NCI-H446 treated with DMSO at 0.1 percent for 48 hours (cell line): Measurements from ENCODE around the gene TMEM239.
"Not testable (repeated sequence)": the region's sequence is repeated elsewhere in the genome, so short reads cannot be mapped to it uniquely, and the experiment has no call there.

Experiments used
- DNase-seq: peaks from one replicate; lab custom pipeline; 2025; lab: John Stamatoyannopoulos, UW

TMEM239 gene

DNA sequence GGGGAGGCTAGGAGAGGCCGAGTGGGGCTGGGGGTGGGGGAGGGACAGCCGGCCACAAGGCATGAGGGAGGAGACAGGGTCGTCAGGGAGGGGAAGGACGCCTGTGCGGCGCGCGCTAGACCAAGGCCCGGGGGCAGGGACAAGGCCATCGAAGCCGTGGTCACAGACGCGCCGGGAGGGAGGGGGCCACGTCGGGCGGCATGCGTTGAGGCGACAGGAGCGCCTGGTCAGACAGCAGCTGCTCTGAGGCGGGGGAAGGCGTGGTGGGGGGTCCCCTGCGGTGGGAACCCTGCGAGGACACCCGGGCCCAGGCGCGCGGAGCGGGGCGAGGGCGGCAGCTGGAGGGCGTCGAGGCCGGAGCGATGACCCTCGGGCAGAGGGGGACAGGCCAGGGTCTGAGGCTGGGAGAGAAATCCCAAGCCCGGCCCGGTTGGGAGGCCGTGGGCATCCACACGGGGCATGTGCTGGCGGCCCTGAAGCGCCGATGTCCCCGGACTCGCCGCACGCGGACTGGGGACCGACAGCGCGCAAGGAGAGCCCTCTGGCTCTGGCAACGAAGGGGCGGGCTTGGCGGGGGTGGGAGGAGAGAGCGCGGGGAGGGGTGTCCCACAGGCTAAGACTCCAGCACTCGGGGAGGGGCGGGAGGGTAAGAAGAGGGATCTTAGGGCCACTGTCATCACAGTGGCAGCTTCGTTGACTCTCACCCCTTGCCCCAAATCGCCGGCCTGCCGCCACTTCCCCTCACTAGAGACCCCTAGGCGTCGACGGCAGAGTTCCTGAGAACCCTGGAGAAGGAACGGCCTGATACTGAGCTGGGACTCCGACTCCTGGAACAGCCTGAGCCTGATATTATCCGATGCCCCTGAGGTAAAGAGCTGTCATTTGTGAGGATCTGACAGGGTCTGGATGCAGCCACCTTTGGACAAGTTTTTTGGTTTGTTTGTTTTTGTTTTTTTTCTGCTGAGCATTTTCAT lies 5.0 kb downstream of the TMEM239 start:
- DNase-seq = no peak

DNA sequence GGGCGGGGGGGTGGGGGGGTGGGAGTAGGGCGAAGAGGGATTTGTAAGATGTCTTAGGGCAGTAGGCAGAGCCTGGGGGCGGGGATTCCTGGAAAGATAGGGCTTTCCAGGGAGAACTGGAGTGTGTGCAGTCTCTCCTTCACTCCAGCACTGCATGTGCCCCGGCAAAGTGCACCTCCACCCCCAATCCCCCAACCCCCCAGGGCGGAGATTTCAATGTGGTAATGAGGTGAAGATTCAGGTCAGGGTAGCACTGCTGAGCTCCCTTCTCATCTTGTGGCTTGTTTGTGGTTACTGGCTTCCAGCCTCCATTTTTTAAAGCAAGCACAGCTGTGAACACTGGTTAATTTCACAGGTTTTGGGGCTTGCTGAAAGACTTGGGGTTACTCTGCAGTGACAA lies 5.9 kb downstream of the TMEM239 start:
- no peak for DNase-seq

DNA sequence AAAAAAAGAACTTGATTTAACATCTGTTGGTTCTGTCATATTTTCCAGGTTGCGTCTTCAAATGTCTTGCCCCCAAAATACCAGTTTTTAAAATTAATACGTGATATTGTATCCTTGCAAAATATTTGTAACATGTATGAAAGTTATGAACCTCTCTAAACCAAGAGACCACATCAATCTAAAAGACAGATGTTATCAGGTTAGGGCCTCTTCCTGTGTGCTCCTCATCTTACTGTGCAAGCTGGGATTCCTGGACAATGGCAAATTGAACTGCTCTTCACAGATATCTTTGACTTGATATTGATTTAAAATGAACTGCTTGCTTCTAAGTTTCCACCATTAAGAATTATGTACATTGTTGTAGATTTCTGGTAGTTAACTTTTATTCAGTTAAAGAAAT lies 9.6 kb downstream of the TMEM239 start:
- no peak for DNase-seq

DNA sequence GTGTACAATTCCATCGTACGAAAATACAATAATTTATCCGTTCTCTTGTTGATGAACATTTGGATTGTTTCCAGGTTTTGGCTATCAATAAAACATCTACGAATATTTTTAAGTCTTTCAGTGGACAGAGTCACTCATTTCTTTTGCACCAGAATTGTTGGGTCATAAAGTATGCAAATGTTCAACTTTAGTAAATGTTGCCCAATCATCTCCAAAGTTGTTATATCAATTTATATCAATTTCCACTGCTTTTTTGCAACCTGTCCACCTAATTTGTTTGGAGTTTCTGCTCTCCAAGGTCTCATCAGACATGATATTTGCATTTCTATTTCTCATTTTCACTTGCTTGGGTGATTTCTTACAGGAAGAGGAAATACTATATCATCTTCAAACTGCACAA lies 10.5 kb downstream of the TMEM239 start:
- no peak for DNase-seq

DNA sequence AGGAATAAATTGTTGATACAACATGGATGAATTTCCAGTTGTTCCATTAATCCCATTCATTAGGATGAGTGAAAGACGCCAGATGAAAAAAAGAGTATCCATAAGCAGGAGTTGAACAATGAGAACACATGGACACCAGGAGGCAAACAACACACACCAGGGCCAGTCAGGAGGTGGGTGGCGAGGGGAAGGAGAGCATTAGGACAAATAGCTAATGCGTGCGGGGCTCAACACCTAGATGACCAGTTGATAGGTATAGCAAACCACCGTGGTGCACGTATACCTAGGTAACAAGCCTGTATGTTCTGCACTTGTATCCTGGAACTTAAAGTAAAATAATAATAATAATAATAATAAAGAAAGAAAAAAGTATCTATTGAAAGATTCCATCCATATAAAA lies 13.2 kb downstream of the TMEM239 start:
- no peak for DNase-seq

DNA sequence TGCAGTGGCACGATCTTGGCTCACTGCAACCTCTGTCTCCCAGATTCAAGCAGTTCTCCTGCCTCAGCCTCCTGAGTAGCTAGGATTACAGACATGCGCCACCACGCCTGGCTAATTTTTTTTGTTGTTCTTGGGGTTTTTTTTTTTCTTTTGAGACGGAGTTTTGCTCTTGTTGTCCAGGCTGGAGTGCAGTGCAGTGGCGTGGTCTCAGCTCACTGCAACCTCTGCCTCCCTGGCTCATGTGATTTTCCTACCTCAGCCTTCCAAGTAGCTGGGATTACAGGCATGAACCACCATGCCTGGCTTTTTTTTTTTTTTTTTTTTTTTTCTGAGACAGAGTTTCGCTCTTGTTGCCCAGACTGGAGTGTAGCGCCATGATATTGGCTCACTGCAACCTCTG lies 15.0 kb downstream of the TMEM239 start:
- DNase-seq = not testable (repeated sequence)

DNA sequence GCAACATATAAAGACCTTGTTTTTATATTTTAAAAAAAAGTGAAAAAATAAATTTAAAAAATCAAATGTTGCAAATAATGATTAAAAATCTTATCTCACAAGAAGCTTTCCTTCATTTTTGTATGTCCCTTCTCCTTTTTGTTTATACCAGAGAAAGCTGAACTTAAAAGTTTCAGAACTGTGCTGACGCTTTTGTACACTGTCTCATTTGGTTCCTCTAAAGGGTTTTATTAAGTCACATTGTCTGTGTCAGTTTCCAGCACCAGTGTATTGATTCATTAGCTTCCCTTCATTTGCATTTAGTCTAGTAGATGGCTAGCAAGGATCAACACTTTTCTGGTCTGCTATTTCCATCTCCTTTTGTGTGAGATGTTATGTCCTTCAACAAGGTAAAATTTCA lies 17.6 kb downstream of the TMEM239 start:
- DNase-seq = no peak

DNA sequence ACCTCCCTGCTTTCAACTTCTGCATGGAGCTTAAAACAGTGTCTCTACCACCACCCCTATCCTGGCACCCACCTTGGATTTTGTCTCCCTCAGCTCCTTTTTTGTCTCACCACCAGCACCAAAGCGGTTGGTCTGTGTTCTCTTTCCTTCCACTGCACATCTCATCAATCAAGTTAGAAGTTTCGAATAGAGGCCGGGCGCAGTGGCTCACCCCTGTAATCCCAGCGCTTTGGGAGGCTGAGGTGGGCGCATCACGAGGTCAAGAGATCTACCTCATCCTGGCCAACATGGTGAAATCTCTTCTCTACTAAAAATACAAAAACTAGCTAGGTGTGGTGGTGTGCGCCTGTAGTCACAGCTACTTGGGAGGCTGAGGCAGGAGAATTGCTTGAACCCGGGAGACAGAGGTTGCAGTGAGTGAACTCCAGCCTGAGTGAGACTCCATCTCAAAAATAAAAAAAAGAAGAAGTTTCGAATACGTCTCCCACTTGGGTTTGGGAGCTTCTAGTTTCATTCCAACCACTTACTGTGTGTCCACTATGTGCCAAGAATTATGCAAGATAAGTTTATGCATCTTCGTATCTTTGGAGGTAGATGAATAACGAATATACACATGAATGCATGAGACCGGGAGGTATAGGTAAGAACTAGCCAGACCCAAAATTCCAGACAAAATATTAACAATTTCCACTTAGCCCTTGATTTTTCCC lies 18.4 kb downstream of the TMEM239 start:
- no peak for DNase-seq

DNA sequence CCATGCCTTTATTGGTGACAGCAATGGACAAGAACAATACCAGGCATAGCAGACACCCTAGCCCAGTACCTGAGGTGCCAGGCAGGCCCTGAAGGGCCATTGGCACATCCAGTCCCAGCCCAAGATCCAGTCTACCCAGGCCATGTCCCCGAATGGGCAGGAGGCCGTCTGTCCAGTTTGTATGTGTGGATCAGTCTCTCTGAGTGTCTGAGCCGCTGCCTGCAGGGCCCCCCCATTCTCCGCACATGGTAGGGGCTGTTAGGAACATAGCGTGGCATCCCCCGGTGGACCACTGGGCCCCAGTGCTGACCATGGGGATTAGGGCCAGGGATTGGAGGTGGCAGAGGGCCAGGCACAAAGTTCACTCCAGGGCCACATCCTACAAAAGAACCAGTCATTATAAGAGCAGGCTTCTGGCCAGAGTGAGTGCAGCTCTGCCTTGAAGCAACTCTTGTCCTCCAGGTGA lies 19.2 kb downstream of the TMEM239 start:
- no peak for DNase-seq

DNA sequence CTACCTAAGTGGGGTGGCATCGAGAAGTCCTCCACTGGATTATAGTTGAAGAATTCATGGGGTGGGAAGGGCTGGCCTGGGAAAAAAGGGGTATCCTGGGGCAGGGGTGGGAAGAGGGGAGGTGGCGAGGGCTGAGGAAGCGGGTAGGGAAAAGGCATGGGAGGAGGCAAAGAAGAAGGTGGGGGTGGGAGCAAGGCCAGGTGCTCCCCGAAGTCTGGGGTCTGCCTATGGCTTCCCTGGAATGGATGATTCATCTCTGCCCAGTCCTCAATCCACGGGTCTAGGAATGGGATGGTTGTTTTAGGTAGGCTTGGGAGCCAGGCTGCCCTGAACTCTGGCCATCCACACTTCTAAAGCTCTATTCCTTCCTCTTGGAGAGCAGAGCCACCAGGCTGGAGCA lies 19.9 kb downstream of the TMEM239 start:
- no peak for DNase-seq

DNA sequence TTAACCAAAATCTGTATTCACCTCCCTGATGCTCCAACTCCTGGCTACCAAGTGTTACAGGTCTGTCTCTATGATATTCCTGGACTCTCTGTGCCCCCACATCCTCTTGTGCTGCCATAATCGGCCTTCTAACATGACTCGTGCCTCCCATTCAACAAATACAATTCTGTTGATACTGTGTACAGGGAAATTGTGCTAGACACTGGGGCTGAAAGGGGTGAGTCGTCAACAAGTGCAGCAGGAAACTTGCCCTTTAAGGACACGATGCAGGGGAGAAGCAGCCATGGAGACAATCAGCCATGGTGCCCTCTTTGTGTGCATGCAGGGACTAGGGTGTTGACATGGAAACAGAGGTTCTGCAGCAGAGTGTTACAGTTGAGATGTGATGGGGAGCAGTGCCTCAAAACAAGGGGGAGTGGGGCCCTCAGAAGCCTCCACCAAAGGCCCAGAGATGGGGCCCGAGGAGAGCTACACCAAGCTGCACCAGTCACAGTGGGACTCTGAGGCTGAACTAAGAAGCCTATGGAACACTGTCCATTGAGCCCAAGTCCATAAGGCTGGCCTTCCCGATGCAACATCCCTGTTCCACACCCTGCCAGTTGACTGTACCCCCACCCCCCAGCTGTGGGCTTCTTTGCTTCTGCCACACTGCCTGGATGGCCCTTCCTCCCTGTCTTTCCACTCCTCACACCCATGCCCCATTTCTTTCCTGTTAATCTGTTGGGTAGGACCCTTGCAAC lies 21.2 kb downstream of the TMEM239 start:
- DNase-seq = no peak

DNA sequence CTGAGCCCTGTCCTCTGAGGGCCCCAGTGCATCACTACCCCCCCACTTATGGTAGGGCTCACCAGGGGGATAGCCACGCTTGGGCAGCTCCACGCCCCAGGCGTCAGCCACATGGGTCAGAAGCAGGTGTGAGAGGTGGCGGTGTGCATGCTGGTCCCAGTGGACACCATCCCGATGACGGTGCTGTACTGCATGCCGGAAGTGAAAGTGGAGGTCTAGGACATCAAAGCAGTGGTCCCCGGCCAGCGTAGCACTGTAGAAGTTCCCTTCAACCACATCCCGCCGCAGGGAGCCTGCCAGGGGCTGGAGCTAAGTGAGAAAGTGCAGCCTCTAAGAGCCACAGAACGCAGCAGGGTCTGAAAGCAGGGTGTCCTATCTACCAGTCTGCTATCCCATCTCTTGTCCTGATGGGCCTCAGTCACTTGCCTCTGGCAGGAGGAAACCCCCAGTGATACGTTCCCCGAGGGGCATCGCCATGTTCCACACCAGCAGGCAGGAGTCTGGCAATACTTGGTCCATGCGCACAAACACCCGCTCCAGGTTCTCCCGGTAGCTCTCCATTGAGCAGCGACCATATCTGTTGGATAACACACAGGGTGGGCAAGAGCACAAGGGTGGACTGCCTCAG lies 22.1 kb downstream of the TMEM239 start:
- no peak for DNase-seq

DNA sequence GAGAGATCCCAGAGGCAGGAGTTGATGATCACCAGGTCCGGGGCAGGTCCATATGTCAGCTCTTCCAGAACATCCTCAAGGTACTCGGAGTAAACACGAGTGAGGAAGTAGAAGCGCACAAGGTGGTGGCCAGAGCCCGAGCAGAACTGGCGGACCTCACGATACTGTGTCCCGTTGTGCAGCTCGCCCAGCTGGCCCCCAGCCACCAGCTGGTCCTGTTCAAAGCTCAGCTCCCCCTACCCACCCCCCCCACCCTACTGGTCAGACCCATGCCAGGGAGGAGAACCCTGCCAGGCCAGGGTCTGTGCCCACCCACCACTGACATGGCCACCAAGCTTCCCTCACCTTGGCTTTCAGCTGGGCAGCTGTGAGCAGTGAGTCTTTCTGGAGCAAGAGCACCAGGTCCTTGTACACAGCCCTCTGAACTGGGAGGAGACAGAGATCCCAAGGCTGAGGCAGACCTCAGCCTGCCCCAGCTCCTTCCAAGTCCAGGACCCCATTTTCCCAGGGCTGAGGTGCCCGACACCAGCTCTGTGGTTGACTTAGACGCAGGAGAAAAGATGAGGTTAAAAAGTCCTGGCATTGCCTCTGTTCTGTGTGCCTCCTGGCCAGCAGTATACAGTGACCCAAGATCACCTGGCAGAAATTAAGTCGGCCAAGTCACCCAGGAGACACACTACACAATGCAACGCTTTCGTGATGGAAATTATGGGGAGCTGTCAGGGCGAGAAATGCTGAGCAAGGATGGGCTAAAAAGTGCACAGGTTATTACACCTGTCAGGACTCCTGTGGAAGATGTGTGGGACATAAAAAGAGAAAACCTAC lies 22.9 kb downstream of the TMEM239 start:
- no peak for DNase-seq

DNA sequence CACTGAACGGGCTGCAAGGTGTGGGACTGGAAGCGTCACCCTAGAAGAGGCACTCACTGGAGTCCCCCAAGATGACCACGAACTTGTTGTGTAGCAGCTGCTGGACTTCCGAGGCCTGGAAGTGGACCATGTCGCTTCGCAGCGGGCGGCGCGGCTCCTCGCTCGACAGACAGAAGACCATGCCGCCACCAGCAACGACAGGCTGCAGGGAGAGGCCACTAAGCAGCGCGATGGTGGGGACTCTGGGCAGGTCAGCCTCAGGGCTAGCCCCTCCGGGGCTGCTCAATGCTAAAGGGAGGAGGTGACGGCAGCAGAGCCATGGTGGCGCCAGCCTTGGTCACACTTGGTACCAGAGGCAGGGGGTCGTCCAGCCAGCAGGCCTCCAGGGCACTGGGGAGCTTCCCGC lies 23.6 kb downstream of the TMEM239 start:
- no peak for DNase-seq

DNA sequence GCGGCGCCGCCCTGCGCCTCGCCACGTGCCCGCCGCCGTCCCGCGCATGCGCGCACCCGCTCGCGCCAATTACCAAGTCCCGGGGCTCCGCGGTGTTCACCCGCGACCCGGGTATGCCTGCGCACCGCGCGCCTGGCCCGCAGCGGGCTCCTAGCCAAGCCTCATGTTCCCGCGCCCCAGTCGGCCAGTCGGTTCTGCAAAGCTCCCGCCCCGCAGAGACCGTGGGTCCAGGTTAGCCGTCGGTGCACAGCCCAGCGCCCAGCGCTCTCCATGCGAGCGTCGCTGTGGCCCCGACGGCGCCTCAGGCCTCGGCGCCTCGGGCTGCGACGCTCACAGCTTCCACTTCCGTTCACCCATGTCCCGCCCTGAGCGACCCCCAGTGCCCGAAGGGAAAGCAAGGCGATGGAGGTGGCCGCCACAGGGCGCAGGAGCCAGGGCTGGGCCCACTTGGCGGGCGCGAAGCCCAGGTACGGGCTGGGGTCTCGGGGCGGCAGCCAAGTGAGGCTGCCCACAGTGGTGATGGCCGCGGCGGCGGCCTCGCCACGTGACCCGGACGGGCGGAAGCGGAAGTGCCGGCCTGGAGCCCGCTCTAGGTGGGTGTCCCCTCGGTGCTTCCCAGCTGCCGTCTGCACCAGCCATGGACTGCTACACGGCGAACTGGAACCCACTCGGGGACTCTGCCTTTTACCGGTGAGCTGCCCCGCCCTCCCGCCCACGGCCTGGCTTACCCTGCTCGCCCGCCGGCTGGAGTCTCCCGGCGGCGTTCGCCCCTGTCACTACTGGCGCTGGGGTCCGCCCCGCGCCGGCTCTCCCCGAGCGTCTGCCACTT lies 24.2 kb downstream of the TMEM239 start, which contains the start of the genes PCED1A and VPS16:
Gene PCED1A, minus strand, starts transcription at position 518 of the 829 bp plus-strand sequence. CDS start 743 bp downstream, outside the sequence.
Gene VPS16, plus strand, starts transcription at position 608 of the 829 bp plus-strand sequence. Its CDS starts 30 bp downstream, at position 638.
- peak; percentile 63 for DNase-seq

DNA sequence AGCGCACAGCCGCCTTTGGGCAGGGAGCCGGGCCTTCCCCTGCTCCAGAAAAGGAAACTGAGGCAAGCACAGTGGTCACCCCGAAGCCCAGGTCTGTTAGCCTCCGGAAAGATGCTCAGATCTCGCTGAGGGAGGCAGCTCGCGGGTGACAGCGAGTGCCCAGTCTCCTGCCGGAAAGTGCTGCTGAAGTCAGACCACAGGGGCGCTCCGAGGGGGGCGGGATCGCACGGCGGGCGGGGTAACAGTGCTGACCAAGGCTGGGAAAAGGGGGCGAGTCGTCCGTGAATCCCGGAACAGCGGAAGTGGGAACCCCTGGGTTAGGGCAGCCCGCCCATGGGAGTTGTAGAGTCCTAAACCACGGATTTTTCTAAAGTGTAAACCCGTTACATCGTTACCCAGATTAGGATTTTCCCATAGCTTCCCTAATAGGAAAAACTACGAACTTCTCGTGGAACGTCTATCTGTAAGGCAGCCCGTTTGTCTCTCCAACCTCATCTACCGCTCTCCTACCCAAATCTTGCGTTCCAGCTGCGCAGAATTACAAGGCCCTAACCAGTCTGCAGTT lies 24.9 kb downstream of the TMEM239 start:
- no peak for DNase-seq

DNA sequence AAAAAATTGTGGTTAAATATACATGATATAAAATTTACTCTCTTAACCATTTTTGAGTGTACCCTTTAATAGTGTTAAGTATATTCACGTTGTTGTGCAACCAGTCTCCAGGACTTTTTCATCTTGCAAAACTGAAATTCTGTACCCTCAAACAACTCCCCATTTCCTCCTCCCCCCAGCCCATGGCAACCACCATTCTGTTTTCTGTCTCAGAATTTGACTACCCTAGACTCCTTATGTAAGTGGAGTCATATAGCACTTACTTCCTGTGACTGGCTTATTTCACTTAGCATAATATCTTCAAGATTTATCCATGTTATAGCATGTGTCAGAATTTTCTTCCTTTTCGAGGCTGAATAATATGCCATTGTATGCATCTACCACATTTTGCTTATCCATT lies 29.4 kb downstream of the TMEM239 start:
- no peak for DNase-seq

DNA sequence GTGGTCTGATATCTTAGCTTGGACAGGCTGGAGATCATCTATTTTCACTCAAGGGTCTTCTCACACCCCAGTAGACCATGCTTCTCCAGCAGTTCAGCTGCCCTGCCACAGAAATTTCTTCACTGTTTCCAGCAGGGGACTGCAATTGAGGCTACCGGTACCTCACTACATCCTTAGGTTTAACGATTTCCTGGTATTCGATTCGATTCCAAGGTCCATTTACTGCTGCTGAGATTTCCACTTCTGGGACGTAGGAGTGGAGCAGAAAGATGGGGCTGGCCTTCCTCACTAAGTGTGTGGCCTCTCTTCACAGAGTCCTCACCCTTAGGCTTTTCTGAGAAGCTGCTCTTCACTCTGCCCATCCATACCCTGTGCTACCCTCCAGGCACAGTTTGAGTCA lies 30.5 kb downstream of the TMEM239 start:
- no peak for DNase-seq

DNA sequence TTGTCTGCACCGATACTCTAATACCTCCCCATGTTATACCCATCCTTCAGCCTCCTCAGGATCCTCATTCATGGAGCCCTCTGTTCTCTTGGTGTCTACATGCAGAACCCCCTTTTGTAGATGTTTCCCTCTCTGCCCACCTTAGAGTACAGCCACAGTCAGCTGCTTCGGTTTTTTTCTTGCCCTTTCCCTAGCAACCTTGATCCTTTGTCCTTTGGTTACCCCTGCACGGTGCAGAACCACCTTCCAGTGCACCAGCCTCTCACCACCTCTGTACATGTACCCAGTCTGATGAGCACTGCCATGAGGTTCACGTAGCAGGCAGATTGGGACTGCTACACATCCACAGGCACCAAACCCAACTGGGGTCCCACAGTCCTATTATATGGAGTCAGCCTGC lies 31.6 kb downstream of the TMEM239 start:
- no peak for DNase-seq

DNA sequence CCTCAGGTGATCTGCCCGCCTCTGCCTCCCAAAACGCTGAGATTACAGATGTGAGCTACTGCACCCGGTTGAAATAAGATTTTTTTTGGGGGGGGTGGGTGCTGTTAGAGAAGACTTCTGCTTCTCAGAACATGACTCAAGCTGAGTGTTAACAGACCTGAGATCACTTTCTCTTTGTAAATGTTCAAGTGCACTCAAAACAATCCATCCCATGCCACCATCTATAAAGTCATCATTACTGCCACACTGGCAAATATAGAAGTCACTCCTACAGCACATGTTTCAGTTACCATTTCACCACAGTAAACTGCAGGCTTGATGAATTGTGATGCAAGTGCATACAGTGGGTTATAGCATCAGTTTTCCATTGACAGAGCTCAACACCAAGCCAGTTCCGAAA lies 33.4 kb downstream of the TMEM239 start:
- DNase-seq = no peak
